PFSK-1 (cell line): ENCODE results near the gene MTCH2.

Source experiments
- POLR2AphosphoS5 ChIP-seq: IDR thresholded peaks from 2 replicates; pipeline ENCODE4 v1.6.1; 2012; ENCODE audit warnings: low read depth, mild to moderate bottlenecking, control low read depth, low read length, moderate library complexity
- REST ChIP-seq, 2 experiments: IDR thresholded peaks; 2 replicates each; pipeline versions ENCODE4 v1.6.1 to v1.8.0; 2011 to 2012; ENCODE audit warnings: low read depth in 2 of 2, low read length in 2 of 2, control low read depth in 1 of 2, inconsistent platforms in 1 of 2, mild to moderate bottlenecking in 1 of 2, moderate library complexity in 1 of 2; ENCODE audit not compliant: insufficient read depth in 1 of 2

- TF ChIP-seq REST (IDR thresholded peaks at IDR 0.05; ENCODE audit: insufficient read depth in 1 of 2, low read depth in 2 of 2, low read length in 2 of 2) (no peak), POLR2AphosphoS5 (no peak)
These were observed 16.1 kb downstream of the MTCH2 start for GRCh38 chr11:47626234-47626633.
